ENCODE results near the gene CCDC85A. TPM values are rescaled to one million over a fixed set of nuclear protein-coding genes. Genes with fewer than 3 reads are reported as not detected.

CCDC85A gene
- total RNA-seq, 6 experiments from 2014 or later, result 0.07 to 0.31 (median 0.14) TPM; not detected in 1

- H3K4me3 ChIP-seq, result no peak overlapping the region
- no peaks in the 10 kb centered on the region for H3K36me3 ChIP-seq
- no peaks in the 10 kb centered on the region for H3K27me3 ChIP-seq
- intact Hi-C loops (cut with DNase I), result no loop called here
- H3K4me1 ChIP-seq, result no peaks in the 10 kb centered on the region
- no peak overlapping the region for H3K27ac ChIP-seq
- no peaks in the 10 kb centered on the region for H3K9me3 ChIP-seq
- ATAC-seq (no peak), DNase-seq (no peak)
- WGBS (ENCODE audit: insufficient coverage, low coverage, low lambda C conversion rate, missing lambda C conversion rate), result 33% methylated on average over 5 of the region's 5 CpGs
- TF ChIP-seq, protein P1, sequence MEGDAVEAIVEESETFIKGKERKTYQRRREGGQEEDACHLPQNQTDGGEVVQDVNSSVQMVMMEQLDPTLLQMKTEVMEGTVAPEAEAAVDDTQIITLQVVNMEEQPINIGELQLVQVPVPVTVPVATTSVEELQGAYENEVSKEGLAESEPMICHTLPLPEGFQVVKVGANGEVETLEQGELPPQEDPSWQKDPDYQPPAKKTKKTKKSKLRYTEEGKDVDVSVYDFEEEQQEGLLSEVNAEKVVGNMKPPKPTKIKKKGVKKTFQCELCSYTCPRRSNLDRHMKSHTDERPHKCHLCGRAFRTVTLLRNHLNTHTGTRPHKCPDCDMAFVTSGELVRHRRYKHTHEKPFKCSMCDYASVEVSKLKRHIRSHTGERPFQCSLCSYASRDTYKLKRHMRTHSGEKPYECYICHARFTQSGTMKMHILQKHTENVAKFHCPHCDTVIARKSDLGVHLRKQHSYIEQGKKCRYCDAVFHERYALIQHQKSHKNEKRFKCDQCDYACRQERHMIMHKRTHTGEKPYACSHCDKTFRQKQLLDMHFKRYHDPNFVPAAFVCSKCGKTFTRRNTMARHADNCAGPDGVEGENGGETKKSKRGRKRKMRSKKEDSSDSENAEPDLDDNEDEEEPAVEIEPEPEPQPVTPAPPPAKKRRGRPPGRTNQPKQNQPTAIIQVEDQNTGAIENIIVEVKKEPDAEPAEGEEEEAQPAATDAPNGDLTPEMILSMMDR (IDR thresholded peaks at IDR 0.05), result no peak
- no peak for TF ChIP-seq POLR2A (IDR thresholded peaks at IDR 0.05)
These were observed 13.3 kb upstream of the CCDC85A start for GRCh38 chr2:56170504-56170903.

- ATAC-seq (no peak), DNase-seq (no peak)
- H3K9me3 ChIP-seq, result no peaks in the 10 kb centered on the region
- 40% methylated on average over 2 of the region's 2 CpGs for WGBS (ENCODE audit: insufficient coverage, low coverage, low lambda C conversion rate, missing lambda C conversion rate)
- H3K4me3 ChIP-seq, result no peak overlapping the region
- TF ChIP-seq, protein P1 (IDR thresholded peaks at IDR 0.05), result no peak
- H3K27ac ChIP-seq, result no peak overlapping the region
- no peaks in the 10 kb centered on the region for H3K36me3 ChIP-seq
- no peaks in the 10 kb centered on the region for H3K4me1 ChIP-seq
- no peaks in the 10 kb centered on the region for H3K27me3 ChIP-seq
- intact Hi-C loops (cut with DNase I), result no loop called here
These were observed 12.8 kb upstream of the CCDC85A start for GRCh38 chr2:56170988-56171387.

GRCh38 chr2:56175779-56176178 is 8.0 kb upstream of the CCDC85A start:
- no peaks in the 10 kb centered on the region for H3K27me3 ChIP-seq
- 39% methylated on average over 2 of the region's 2 CpGs for WGBS (ENCODE audit: insufficient coverage, low coverage, low lambda C conversion rate, missing lambda C conversion rate)

DNA sequence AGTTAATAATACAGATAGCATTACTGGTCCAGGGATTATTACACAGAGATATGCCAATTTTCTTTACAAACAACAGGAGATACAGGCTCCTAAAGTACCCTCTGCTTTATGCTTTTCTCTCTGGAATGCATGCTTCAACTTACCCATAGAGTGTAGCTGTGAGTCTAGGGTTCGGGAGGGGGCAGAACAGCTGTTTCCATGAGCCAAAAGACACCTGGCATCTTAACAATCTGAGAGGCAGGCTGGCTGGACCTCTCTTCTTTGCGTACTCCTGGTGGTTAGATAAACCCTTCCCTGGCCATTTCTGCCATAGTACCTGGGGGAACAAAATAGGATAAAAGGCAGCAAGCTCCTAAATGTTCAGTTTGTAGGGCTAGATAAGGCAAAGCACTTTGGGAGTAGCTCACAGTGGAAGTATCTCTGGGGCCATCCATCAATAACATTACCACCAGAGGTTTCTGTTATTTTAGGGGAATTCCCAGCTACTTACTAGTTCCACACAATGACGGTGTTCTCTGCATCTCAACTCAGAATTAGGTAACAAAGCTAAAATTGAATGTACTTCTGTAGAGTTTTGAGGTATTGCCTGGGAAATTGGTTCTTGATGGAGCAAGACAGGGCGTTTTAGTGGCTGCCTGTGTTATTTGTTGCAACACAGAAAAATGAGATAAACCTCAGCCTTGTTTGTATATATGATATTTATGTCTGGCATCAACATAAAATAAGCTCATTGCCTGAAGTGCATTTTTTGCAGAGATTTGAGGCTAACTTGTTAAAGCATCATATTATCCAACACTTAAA is 6.2 kb upstream of the CCDC85A start:
- Histone ChIP-seq H3K27me3 (no peaks in the 10 kb centered on the region), H3K4me3 (no peak overlapping the region), H3K9me3 (no peaks in the 10 kb centered on the region), H3K4me1 (no peaks in the 10 kb centered on the region), H3K36me3 (no peaks in the 10 kb centered on the region), H3K27ac (no peak overlapping the region)
- no peak for TF ChIP-seq POLR2A (IDR thresholded peaks at IDR 0.05)
- TF ChIP-seq, protein P1 (IDR thresholded peaks at IDR 0.05), result no peak
- DNase-seq, result no peak
- intact Hi-C loops (cut with DNase I), result no loop called here
- WGBS (ENCODE audit: insufficient coverage, low coverage, low lambda C conversion rate, missing lambda C conversion rate), result 39% methylated on average over 4 of the region's 4 CpGs
- no peak for ATAC-seq

More at GRCh38 chr2:56175779-56176178, 8.0 kb upstream of the CCDC85A start:
- no peak for ATAC-seq
- intact Hi-C loops (cut with DNase I), result no loop called here
- Histone ChIP-seq H3K27ac (no peak overlapping the region), H3K9me3 (no peaks in the 10 kb centered on the region), H3K4me3 (no peak overlapping the region), H3K36me3 (no peaks in the 10 kb centered on the region), H3K4me1 (no peaks in the 10 kb centered on the region)
- no peak for TF ChIP-seq POLR2A (IDR thresholded peaks at IDR 0.05)
- TF ChIP-seq, protein P1 (IDR thresholded peaks at IDR 0.05), result no peak
- DNase-seq, result no peak
